SK-N-SH (cell line): Measurements from ENCODE around the gene GAN. TPM values are rescaled to one million over a fixed set of nuclear protein-coding genes. Genes with fewer than 3 reads are reported as not detected.

ENCODE experiments used
- CTCF ChIA-PET: fragments of 300-600, 350-600 bp; formaldehyde crosslinking; extraction: SDS; loops from one replicate; lab custom pipeline; 2021; lab: Yijun Ruan, JAX
- POLR2A ChIA-PET: fragments of 350-600 bp; sonication (Branson Sonifier 250); formaldehyde crosslinking; extraction: SDS; loops from one replicate; lab custom pipeline; 2020; ENCODE audit warnings: antibody characterized with exemption, inconsistent platforms; lab: Yijun Ruan, JAX
- DNase-seq: peaks from one replicate; pipeline ENCODE4 v3.0.0; 2012
- H2AFZ ChIP-seq: fragments of 200-600 bp; sonication (generic); 2 replicates; pipeline ENCODE4 v1.8.1; 2016; ENCODE audit warnings: antibody characterized with exemption, mild to moderate bottlenecking, low read depth
- H3F3A ChIP-seq: fragments of 200-600 bp; sonication (generic); replicated peaks from 2 replicates; pipeline ENCODE3; 2016; ENCODE audit warnings: antibody characterized with exemption, mild to moderate bottlenecking; ENCODE audit not compliant: insufficient read depth
- H3K27ac ChIP-seq, 2 experiments: fragments of 200-500 bp in 1 of 2; fragments of 200-600 bp in 1 of 2; sonication (Bioruptor generic) in 1 of 2; sonication (generic), shearing (Covaris generic) in 1 of 2; 2 replicates each; pipeline versions ENCODE4 v1.5.1 to v1.6.1; 2014 to 2016; ENCODE audit warnings: low read depth in 2 of 2, inconsistent platforms in 1 of 2, low read length in 1 of 2, mild to moderate bottlenecking in 1 of 2, mixed read lengths in 1 of 2
- H3K27me3 ChIP-seq: fragments of 200-600 bp; sonication (generic), shearing (Covaris generic); 2 replicates; pipeline ENCODE4 v1.6.1; 2016; ENCODE audit warnings: mixed run types; ENCODE audit not compliant: insufficient read depth
- H3K36me3 ChIP-seq, 2 experiments: fragments of 200-500 bp in 1 of 2; fragments of 200-600 bp in 1 of 2; sonication (Bioruptor generic) in 1 of 2; sonication (generic) in 1 of 2; replicated peaks in 1 of 2; 2 replicates each; pipeline versions ENCODE3 to v1.5.1; 2014 to 2016; ENCODE audit warnings: low read length in 1 of 2, mild to moderate bottlenecking in 1 of 2; ENCODE audit not compliant: insufficient read depth in 2 of 2, control insufficient read depth in 1 of 2
- H3K4me1 ChIP-seq, 2 experiments: fragments of 200-500 bp in 1 of 2; fragments of 200-600 bp in 1 of 2; sonication (Bioruptor generic) in 1 of 2; sonication (generic), shearing (Covaris generic) in 1 of 2; 2 replicates each; pipeline versions ENCODE4 v1.5.1 to v1.6.1; 2014 to 2016; ENCODE audit warnings: low read depth in 1 of 2, low read length in 1 of 2, mixed run types in 1 of 2; ENCODE audit not compliant: insufficient read depth in 2 of 2, control insufficient read depth in 1 of 2
- H3K4me2 ChIP-seq: fragments of 200-600 bp; sonication (generic), shearing (Covaris generic); 2 replicates; pipeline ENCODE4 v1.6.1; 2017; ENCODE audit warnings: mixed run types
- H3K4me3 ChIP-seq, 2 experiments: fragments of 200-500 bp in 1 of 2; fragments of 200-600 bp in 1 of 2; sonication (Bioruptor generic) in 1 of 2; sonication (generic), shearing (Covaris generic) in 1 of 2; 2 replicates each; pipeline versions ENCODE4 v1.5.1 to v1.8.1; 2014 to 2016; ENCODE audit warnings: low read depth in 2 of 2, inconsistent platforms in 1 of 2, low read length in 1 of 2, mild to moderate bottlenecking in 1 of 2, mixed read lengths in 1 of 2, moderate library complexity in 1 of 2
- H3K79me2 ChIP-seq: fragments of 200-600 bp; sonication (generic); 2 replicates; pipeline ENCODE4 v1.8.1; 2017; ENCODE audit warnings: mild to moderate bottlenecking; ENCODE audit not compliant: insufficient read depth
- H3K9ac ChIP-seq: fragments of 200-600 bp; sonication (generic); 2 replicates; pipeline ENCODE4 v1.6.1; 2017; ENCODE audit warnings: mixed run types
- H3K9me2 ChIP-seq: fragments of 200-600 bp; sonication (generic); 2 replicates; pipeline ENCODE4 v1.6.1; 2017; ENCODE audit warnings: mixed run types
- H3K9me3 ChIP-seq: fragments of 200-600 bp; sonication (generic); 2 replicates; pipeline ENCODE4 v1.6.1; 2017; ENCODE audit warnings: mixed run types, mild to moderate bottlenecking, moderate library complexity
- H4K20me1 ChIP-seq: fragments of 200-600 bp; sonication (generic); 2 replicates; pipeline ENCODE4 v1.6.1; 2017; ENCODE audit warnings: mild to moderate bottlenecking, mixed run types; ENCODE audit not compliant: insufficient read depth
- CTCF ChIP-seq: fragments of 200-600 bp; sonication (generic); IDR thresholded peaks from 2 replicates; pipeline ENCODE4 v1.6.1; 2017; ENCODE audit warnings: antibody characterized with exemption, mild to moderate bottlenecking, moderate library complexity
- EZH2phosphoT487 ChIP-seq: fragments of 200-600 bp; sonication (generic); IDR thresholded peaks from 2 replicates; pipeline ENCODE4 v1.6.1; 2017; ENCODE audit warnings: low read depth, mixed run types, mild to moderate bottlenecking, antibody characterized with exemption, moderate library complexity, borderline replicate concordance
- FOSL2 ChIP-seq: IDR thresholded peaks from 2 replicates; pipeline ENCODE4 v1.4.0; 2012; ENCODE audit warnings: low read depth, mild to moderate bottlenecking, moderate library complexity, borderline replicate concordance
- FOXM1 ChIP-seq: IDR thresholded peaks from 2 replicates; pipeline ENCODE4 v1.4.0; 2012; ENCODE audit warnings: low read depth, mild to moderate bottlenecking
- NFIC ChIP-seq: IDR thresholded peaks from 2 replicates; pipeline ENCODE4 v1.4.0; 2012; ENCODE audit warnings: borderline replicate concordance
- PBX3 ChIP-seq: IDR thresholded peaks from 2 replicates; pipeline ENCODE4; 2012
- POLR2AphosphoS5 ChIP-seq: IDR thresholded peaks from 2 replicates; pipeline ENCODE4 v1.6.1; 2012; ENCODE audit warnings: low read depth, low read length
- RAD21 ChIP-seq: IDR thresholded peaks from 2 replicates; pipeline ENCODE4 v1.6.1; 2012; ENCODE audit warnings: mild to moderate bottlenecking, low read length
- RCOR1 ChIP-seq: fragments of 150-350 bp; IDR thresholded peaks from 2 replicates; pipeline ENCODE4 v1.6.1; 2017; ENCODE audit warnings: antibody characterized with exemption, low read length
- SMC3 ChIP-seq: IDR thresholded peaks from 2 replicates; pipeline ENCODE4 v1.6.1; 2012; ENCODE audit warnings: low read depth, low read length, improper control_type of control experiment
- WGBS: methylation state at CpG from one replicate; pipeline ENCODE4 v1.1.6; 2017; ENCODE audit warnings: low lambda C conversion rate; 5-methylcytosine and 5-hydroxymethylcytosine counted together
- polyA plus RNA-seq, 3 experiments: library from polyadenylated mRNA; depleted of rRNA; stranded (reverse); fragments of >200 nt; gene quantifications; 2 replicates each; pipeline ENCODE4 v1.2.3, GENCODE V29; 2012
- TF ChIP-seq, protein P1 (sequence below): fragments of 150-350 bp; IDR thresholded peaks from 2 replicates; pipeline ENCODE4 v1.6.1; 2016; ENCODE audit warnings: mild to moderate bottlenecking, low read depth, low read length
- TF ChIP-seq, protein P2 (sequence below): IDR thresholded peaks from 2 replicates; pipeline ENCODE4 v1.4.0; 2012; ENCODE audit warnings: low read depth, borderline replicate concordance
- TF ChIP-seq, protein P3 (sequence below): IDR thresholded peaks from 2 replicates; pipeline ENCODE4 v1.4.0; 2012; ENCODE audit warnings: low read depth

The GAN gene
- polyA plus RNA-seq, 1 of the 3 experiments (the other 2 are of a cell fraction): 0.79 TPM

DNA sequence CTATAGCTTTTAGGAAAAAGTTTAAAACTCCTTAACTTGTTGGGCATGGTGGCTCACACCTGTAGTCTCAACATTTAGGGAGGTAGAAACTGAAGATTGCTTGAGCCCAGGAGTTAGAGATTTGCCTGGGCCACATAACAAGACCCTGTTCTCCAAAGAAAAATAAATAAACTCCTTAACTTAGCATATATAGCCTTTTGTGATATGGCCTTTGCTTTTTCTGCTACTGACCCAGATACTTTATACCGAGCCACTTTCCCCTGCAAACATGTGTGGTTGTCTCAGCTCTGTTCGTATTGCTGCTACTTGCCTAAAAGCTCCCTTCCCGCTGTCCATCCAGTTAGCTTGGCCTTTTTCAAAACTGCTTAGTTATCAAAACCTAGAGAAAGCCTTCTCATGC lies 51.0 kb downstream of the GAN start:
- H4K20me1 ChIP-seq: no peaks in the 10 kb centered on the region
- no peak overlapping the region for H3K9ac ChIP-seq
- no peaks in the 10 kb centered on the region for H3K9me3 ChIP-seq
- CTCF ChIA-PET: interaction anchor here (0.5 to 5.1 kb wide), 29 partner anchors 9 to 715 kb away, joined by 3 to 51 read pairs (median 4); no protein-coding TSS in a partner anchor
- H3K27ac ChIP-seq: no peak overlapping the region
- TF ChIP-seq, protein P1, sequence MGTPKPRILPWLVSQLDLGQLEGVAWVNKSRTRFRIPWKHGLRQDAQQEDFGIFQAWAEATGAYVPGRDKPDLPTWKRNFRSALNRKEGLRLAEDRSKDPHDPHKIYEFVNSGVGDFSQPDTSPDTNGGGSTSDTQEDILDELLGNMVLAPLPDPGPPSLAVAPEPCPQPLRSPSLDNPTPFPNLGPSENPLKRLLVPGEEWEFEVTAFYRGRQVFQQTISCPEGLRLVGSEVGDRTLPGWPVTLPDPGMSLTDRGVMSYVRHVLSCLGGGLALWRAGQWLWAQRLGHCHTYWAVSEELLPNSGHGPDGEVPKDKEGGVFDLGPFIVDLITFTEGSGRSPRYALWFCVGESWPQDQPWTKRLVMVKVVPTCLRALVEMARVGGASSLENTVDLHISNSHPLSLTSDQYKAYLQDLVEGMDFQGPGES: no peak
- TF ChIP-seq, protein P2, sequence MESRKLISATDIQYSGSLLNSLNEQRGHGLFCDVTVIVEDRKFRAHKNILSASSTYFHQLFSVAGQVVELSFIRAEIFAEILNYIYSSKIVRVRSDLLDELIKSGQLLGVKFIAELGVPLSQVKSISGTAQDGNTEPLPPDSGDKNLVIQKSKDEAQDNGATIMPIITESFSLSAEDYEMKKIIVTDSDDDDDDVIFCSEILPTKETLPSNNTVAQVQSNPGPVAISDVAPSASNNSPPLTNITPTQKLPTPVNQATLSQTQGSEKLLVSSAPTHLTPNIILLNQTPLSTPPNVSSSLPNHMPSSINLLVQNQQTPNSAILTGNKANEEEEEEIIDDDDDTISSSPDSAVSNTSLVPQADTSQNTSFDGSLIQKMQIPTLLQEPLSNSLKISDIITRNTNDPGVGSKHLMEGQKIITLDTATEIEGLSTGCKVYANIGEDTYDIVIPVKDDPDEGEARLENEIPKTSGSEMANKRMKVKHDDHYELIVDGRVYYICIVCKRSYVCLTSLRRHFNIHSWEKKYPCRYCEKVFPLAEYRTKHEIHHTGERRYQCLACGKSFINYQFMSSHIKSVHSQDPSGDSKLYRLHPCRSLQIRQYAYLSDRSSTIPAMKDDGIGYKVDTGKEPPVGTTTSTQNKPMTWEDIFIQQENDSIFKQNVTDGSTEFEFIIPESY: no peak
- no peak for TF ChIP-seq RCOR1
- TF ChIP-seq EZH2phosphoT487: no peak
- TF ChIP-seq NFIC: no peak
- no peak for TF ChIP-seq CTCF
- TF ChIP-seq, protein P3, sequence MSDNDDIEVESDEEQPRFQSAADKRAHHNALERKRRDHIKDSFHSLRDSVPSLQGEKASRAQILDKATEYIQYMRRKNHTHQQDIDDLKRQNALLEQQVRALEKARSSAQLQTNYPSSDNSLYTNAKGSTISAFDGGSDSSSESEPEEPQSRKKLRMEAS: no peak
- TF ChIP-seq FOXM1: no peak
- no peak for TF ChIP-seq POLR2AphosphoS5
- TF ChIP-seq FOSL2: no peak
- H3K27me3 ChIP-seq: no peaks in the 10 kb centered on the region
- no peak overlapping the region for H2AFZ ChIP-seq
- WGBS: 80% methylated on average over 3 of the region's 3 CpGs
- H3K36me3 ChIP-seq: peaks cover 25 to 37% of the 10 kb centered on the region in 2 experiments
- H3K4me1 ChIP-seq: no peaks in the 10 kb centered on the region
- H3K4me2 ChIP-seq: no peak overlapping the region
- no peaks in the 10 kb centered on the region for H3K79me2 ChIP-seq
- H3K9me2 ChIP-seq: no peaks in the 10 kb centered on the region
- H3K4me3 ChIP-seq: no peak overlapping the region
- POLR2A ChIA-PET: interaction anchor here (0.7 kb wide), 1 partner anchor 52 kb away, joined by 3 read pairs; no protein-coding TSS in a partner anchor
- no peaks in the 10 kb centered on the region for H3F3A ChIP-seq
- DNase-seq: no peak

DNA sequence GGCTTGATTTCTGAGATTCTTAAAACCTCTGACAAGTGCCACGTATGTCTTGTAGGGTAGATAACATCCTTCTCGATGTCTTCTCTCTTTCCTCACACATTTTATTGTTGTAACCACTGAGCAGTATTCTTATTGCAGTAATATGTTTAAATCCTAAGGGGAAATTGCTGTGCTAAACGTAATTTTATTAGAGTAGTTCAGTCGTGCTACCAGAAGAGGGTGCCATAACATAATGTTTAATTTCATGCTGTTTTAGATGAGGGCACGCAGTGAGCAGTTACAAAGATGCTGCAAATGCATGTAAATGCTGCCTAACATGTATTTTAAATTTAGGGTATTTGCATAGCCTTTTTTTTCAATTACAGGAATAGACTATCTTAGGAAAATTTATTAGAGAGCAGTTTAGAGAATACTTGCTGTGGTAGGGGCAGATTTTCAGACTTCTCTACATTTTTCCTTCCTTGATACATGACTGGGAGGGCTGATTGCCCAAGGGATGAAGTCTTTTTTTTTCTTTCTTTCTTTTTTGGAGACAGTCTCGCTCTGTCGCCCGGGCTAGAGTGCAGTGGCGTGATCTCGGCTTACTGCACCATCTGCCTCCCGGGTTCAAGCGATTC lies 51.7 kb downstream of the GAN start:
- ChIA-PET POLR2A (no interaction called here), CTCF (interaction anchor here (0.7 to 5.1 kb wide), 30 partner anchors 8 to 523 kb away, joined by 3 to 51 read pairs (median 4); no protein-coding TSS in a partner anchor)
- 57% methylated on average over 12 of the region's 12 CpGs for WGBS
- Histone ChIP-seq H3K4me3 (no peak overlapping the region), H3K79me2 (no peaks in the 10 kb centered on the region), H3K27me3 (no peaks in the 10 kb centered on the region), H3K9me3 (no peaks in the 10 kb centered on the region), H3F3A (no peaks in the 10 kb centered on the region), H3K9ac (no peak overlapping the region), H3K36me3 (peaks cover 25 to 44% of the 10 kb centered on the region in 2 experiments), H3K9me2 (no peaks in the 10 kb centered on the region), H3K27ac (no peak overlapping the region), H3K4me2 (no peak overlapping the region), H4K20me1 (no peaks in the 10 kb centered on the region), H2AFZ (no peak overlapping the region), H3K4me1 (no peaks in the 10 kb centered on the region)
- peak; percentile 63 for DNase-seq
- TF ChIP-seq CTCF: peak; percentile 80
- no peak for TF ChIP-seq PBX3
- TF ChIP-seq SMC3: peak; percentile 71
- TF ChIP-seq EZH2phosphoT487: no peak
- TF ChIP-seq RAD21: peak; percentile 90
